Psoas muscle (tissue), 8 donors: ENCODE data around the gene PROCR. TPM values are rescaled to one million over a fixed set of nuclear protein-coding genes. Genes with fewer than 3 reads are reported as not detected.

ENCODE experiments used
- ATAC-seq, 4 donors: fragments of 200-7000 bp; cut with Tn5 transposase; one replicate each; pipeline ENCODE4 v1.9.1; 2020; ENCODE audit warnings: moderate library complexity in 3 of 4, mild to moderate bottlenecking in 2 of 4
- DNase-seq, 2 donors: peaks; one replicate each; pipeline ENCODE4 v3.0.0-alpha.2; 2020
- H3K27ac ChIP-seq: fragments of 200-600 bp; one replicate; pipeline ENCODE4 v1.8.0; 2022
- H3K27me3 ChIP-seq, 3 donors: fragments of 200-600 bp in 1 of 3; one replicate each; pipeline versions ENCODE4 v1.6.1 to v1.8.0; 2013 to 2022; ENCODE audit warnings: low read length in 2 of 3, mild to moderate bottlenecking in 2 of 3, moderate library complexity in 1 of 3; ENCODE audit not compliant: insufficient read depth in 3 of 3
- H3K36me3 ChIP-seq, 2 donors: fragments of 200-600 bp in 1 of 2; one replicate each; pipeline versions ENCODE4 v1.6.1 to v1.8.0; 2013 to 2022; ENCODE audit warnings: low read depth in 1 of 2, mild to moderate bottlenecking in 1 of 2, moderate library complexity in 1 of 2; ENCODE audit not compliant: insufficient read depth in 1 of 2
- H3K4me1 ChIP-seq: fragments of 200-600 bp; one replicate; pipeline ENCODE4 v1.8.0; 2022
- H3K4me3 ChIP-seq: fragments of 200-600 bp; one replicate; pipeline ENCODE4 v1.8.0; 2022; ENCODE audit warnings: mild to moderate bottlenecking
- H3K9me3 ChIP-seq: fragments of 200-600 bp; one replicate; pipeline ENCODE4 v1.8.0; 2022
- CTCF ChIP-seq: fragments of 200-600 bp; IDR thresholded peaks from one replicate; pipeline ENCODE4 v1.8.0; 2022; ENCODE audit warnings: antibody characterized with exemption
- WGBS, 3 donors: extraction: QIAGEN DNeasy Blood & Tissue Kit; methylation state at CpG; one replicate each; pipeline versions ENCODE4 v1.1.6 to v1.1.7; 2013; 5-methylcytosine and 5-hydroxymethylcytosine counted together
- intact Hi-C, 2 donors: fragments of 100-400 bp; cut with DNase I; formaldehyde crosslinking; loops; one replicate each; pipeline versions ENCODE4 v1.11.0 to v1.14.2; 2022
- polyA plus RNA-seq, 3 donors: library from polyadenylated mRNA; stranded (reverse); fragments of 200-250 nt; gene quantifications; one replicate each; pipeline ENCODE4 v1.2.3, GENCODE V29; 2013
- total RNA-seq, 4 donors: library from RNA; stranded (reverse); fragmentation: NEBNext Ultra II Directional in 2 of 4; extraction: Animal tissue kit (Norgen Biotek cat#: 25700) in 2 of 4; gene quantifications; one replicate each; pipeline versions ENCODE4 v1.2.1 to v1.2.4, GENCODE V29; 2021 to 2023
- donor health status: healthy with polysubstance abuse.
- donor health status: DM: no; HTN: no; CAD: no; lungs with moderate emphysema.
- donor health status: Bipolar disorder and iron deficiency.
- donor health status: healthy.
- donor health status: DM: yes; HTN: yes; CAD: no.
- donor health status: DM: no; HTN: no; CAD: no.
- donor health status: DM: no; HTN: no; CAD: no.
- donor health status: DM: yes; HTN: yes; CAD: no.

The PROCR gene
- total and polyA plus RNA-seq, 7 donors: 2.8 to 8.8 (median 6.1) TPM

GRCh38 chr20:35226126-35226883 lies 54.4 kb downstream of the PROCR start, which contains the start of gene MMP24:
Gene MMP24 (plus strand): TSS chr20:35226690. CDS start chr20:35226739, 49 bp downstream.
- H3K4me3 ChIP-seq: peak within 1 kb of the TSS; percentile 38

More at GRCh38 chr20:35226126-35226883, 54.4 kb downstream of the PROCR start, which contains the start of gene MMP24:
- H3K36me3 ChIP-seq: no peaks in the 10 kb centered on the region
- no peak for TF ChIP-seq CTCF
- no peak for DNase-seq
- ATAC-seq: peak in 1 of 4 donors; percentile 37
- H3K27ac ChIP-seq: no peak within 1 kb of the TSS
- H3K4me1 ChIP-seq: no peaks in the 10 kb centered on the region
- peaks cover 2 to 24% (median 3%) of the 10 kb centered on the region in 3 donors for H3K27me3 ChIP-seq
- intact Hi-C loops: no loop called here
- 1 to 4% (median 3%) methylated on average over 16 to 66 of the region's 70 CpGs for WGBS, 3 donors
- no peaks in the 10 kb centered on the region for H3K9me3 ChIP-seq

Other genes starting within 250 kb of the PROCR start
- 10 to 100 TPM; 21.5 to 36.6 (median 26.6) TPM for gene GSS, start 216.3 kb upstream of the PROCR start, total RNA-seq
- 10 to 100 TPM; 14.5 to 26.9 (median 24.5) TPM for gene GSS, start 216.3 kb upstream of the PROCR start, polyA plus RNA-seq
- gene MYH7B, start 216.2 kb upstream of the PROCR start, total RNA-seq: 100 to 1,000 TPM in 1 of 4 donors, 10 to 100 TPM in 3; 10.6 to 101 (median 22.1) TPM
- gene MYH7B, start 216.2 kb upstream of the PROCR start, polyA plus RNA-seq: 10 to 100 TPM in 1 of 3 donors, 1 to 10 TPM in 2; 5.7 to 15.0 (median 6.4) TPM
- 10 to 100 TPM; 36.0 to 62.3 (median 58.1) TPM for gene TRPC4AP, start 79.3 kb upstream of the PROCR start, total RNA-seq
- 10 to 100 TPM; 42.0 to 51.7 (median 42.4) TPM for gene TRPC4AP, start 79.3 kb upstream of the PROCR start, polyA plus RNA-seq
- gene EDEM2, start 24.7 kb upstream of the PROCR start, total RNA-seq: 1 to 10 TPM; 5.0 to 8.5 (median 6.2) TPM
- 10 to 100 TPM in 2 of 3 donors, 1 to 10 TPM in 1; 8.3 to 20.4 (median 17.2) TPM for gene EDEM2, start 24.7 kb upstream of the PROCR start, polyA plus RNA-seq
- under 1 TPM in 3 of 4 donors, not detected in 1; 0.17 to 0.27 (median 0.20) TPM for gene MMP24, start 54.6 kb downstream of the PROCR start, total RNA-seq
- gene MMP24, start 54.6 kb downstream of the PROCR start, polyA plus RNA-seq: under 1 TPM; 0.01 to 0.07 (median 0.04) TPM
- 10 to 100 TPM; 25.1 to 40.6 (median 27.2) TPM for gene MMP24OS, start 106.0 kb downstream of the PROCR start, total RNA-seq
- gene MMP24OS, start 106.0 kb downstream of the PROCR start, polyA plus RNA-seq: 10 to 100 TPM; 10.4 to 22.5 (median 19.3) TPM
- gene EIF6, start 112.7 kb downstream of the PROCR start, total RNA-seq: 10 to 100 TPM; 44.3 to 65.5 (median 52.6) TPM
- 100 to 1,000 TPM in 1 of 3 donors, 10 to 100 TPM in 2; 63.0 to 169 (median 71.1) TPM for gene EIF6, start 112.7 kb downstream of the PROCR start, polyA plus RNA-seq
- gene FAM83C, start 120.4 kb downstream of the PROCR start, total RNA-seq: not detected
- gene FAM83C, start 120.4 kb downstream of the PROCR start, polyA plus RNA-seq: under 1 TPM; 0.04 to 0.07 (median 0.04) TPM
- gene UQCC1, start 239.9 kb downstream of the PROCR start, total RNA-seq: 100 to 1,000 TPM in 2 of 4 donors, 10 to 100 TPM in 2; 67.3 to 120 (median 85.8) TPM
- 100 to 1,000 TPM in 2 of 3 donors, 10 to 100 TPM in 1; 71.8 to 129 (median 118) TPM for gene UQCC1, start 239.9 kb downstream of the PROCR start, polyA plus RNA-seq